Mesenchymal stem cell (in vitro differentiated cells and primary cell): ENCODE results near the gene C1orf167.

ENCODE experiments used
- DNase-seq: peaks from one replicate; pipeline ENCODE4 v3.0.0-alpha.2; 2013
- H2AFZ ChIP-seq: one replicate; pipeline ENCODE4 v1.6.1; 2013; ENCODE audit warnings: low read depth, mild to moderate bottlenecking, control low read depth, inconsistent platforms, low read length, moderate library complexity
- H2AK5ac ChIP-seq: 2 replicates; pipeline ENCODE4 v1.6.1; 2013; ENCODE audit warnings: low read length, moderate library complexity, mild to moderate bottlenecking, inconsistent platforms; ENCODE audit not compliant: severe bottlenecking
- H2BK120ac ChIP-seq: one replicate; pipeline ENCODE4 v1.6.1; 2013; ENCODE audit warnings: low read depth, mild to moderate bottlenecking, inconsistent platforms, low read length, moderate library complexity
- H2BK12ac ChIP-seq, 2 experiments: one replicate each; pipeline ENCODE4 v1.6.1; 2013; ENCODE audit warnings: inconsistent platforms in 2 of 2, low read length in 2 of 2, mild to moderate bottlenecking in 2 of 2, moderate library complexity in 2 of 2, control low read depth in 1 of 2
- H2BK15ac ChIP-seq: one replicate; pipeline ENCODE4 v1.6.1; 2013; ENCODE audit warnings: mild to moderate bottlenecking, low read depth, inconsistent platforms; ENCODE audit not compliant: poor library complexity, severe bottlenecking
- H2BK5ac ChIP-seq: 2 replicates; pipeline ENCODE4 v1.6.1; 2013; ENCODE audit warnings: low read depth, mild to moderate bottlenecking, low read length, control low read depth, inconsistent platforms; ENCODE audit not compliant: poor library complexity, severe bottlenecking
- H3K14ac ChIP-seq, 2 experiments: one replicate each; pipeline ENCODE4 v1.6.1; 2013; ENCODE audit warnings: inconsistent platforms in 2 of 2, low read length in 2 of 2, control low read depth in 1 of 2, mild to moderate bottlenecking in 1 of 2, moderate library complexity in 1 of 2
- H3K18ac ChIP-seq, 2 experiments: one replicate each; pipeline ENCODE4 v1.6.1; 2013; ENCODE audit warnings: inconsistent platforms in 2 of 2, low read length in 2 of 2, control low read depth in 1 of 2, low read depth in 1 of 2, mild to moderate bottlenecking in 1 of 2
- H3K23ac ChIP-seq, 2 experiments: one replicate each; pipeline ENCODE4 v1.6.1; 2013; ENCODE audit warnings: inconsistent platforms in 2 of 2, low read length in 2 of 2, mild to moderate bottlenecking in 2 of 2, moderate library complexity in 2 of 2, control low read depth in 1 of 2
- H3K27ac ChIP-seq: 2 replicates; pipeline ENCODE4 v1.5.1; 2013; ENCODE audit warnings: mild to moderate bottlenecking, moderate library complexity, low read length, control low read depth, inconsistent platforms; ENCODE audit not compliant: poor library complexity, severe bottlenecking
- H3K27me3 ChIP-seq, 2 experiments: 2 replicates each; pipeline versions ENCODE4 v1.6.1 to v1.7.0; 2013; ENCODE audit warnings: low read length in 2 of 2, mild to moderate bottlenecking in 2 of 2, moderate library complexity in 2 of 2, control low read depth in 1 of 2, inconsistent platforms in 1 of 2; ENCODE audit not compliant: control insufficient read depth in 1 of 2, insufficient read depth in 1 of 2
- H3K36me3 ChIP-seq, 2 experiments: 2 replicates each; pipeline versions ENCODE4 v1.6.1 to v1.7.0; 2013; ENCODE audit warnings: low read length in 2 of 2, control low read depth in 1 of 2, inconsistent platforms in 1 of 2, low read depth in 1 of 2, mild to moderate bottlenecking in 1 of 2; ENCODE audit not compliant: insufficient read depth in 2 of 2, control insufficient read depth in 1 of 2
- H3K4ac ChIP-seq, 2 experiments: one replicate each; pipeline ENCODE4 v1.6.1; 2013; ENCODE audit warnings: inconsistent platforms in 2 of 2, low read length in 2 of 2, mild to moderate bottlenecking in 2 of 2, moderate library complexity in 2 of 2, control low read depth in 1 of 2, low read depth in 1 of 2
- H3K4me1 ChIP-seq: 2 replicates; pipeline ENCODE4 v1.6.1; 2013; ENCODE audit warnings: low read depth, low read length, control low read depth; ENCODE audit not compliant: control insufficient read depth, insufficient read depth
- H3K4me2 ChIP-seq: 2 replicates; pipeline ENCODE4 v1.6.1; 2013; ENCODE audit warnings: low read length, mild to moderate bottlenecking, inconsistent platforms; ENCODE audit not compliant: poor library complexity, severe bottlenecking
- H3K4me3 ChIP-seq, 2 experiments: 2 replicates each; pipeline versions ENCODE4 v1.5.1 to v1.7.0; 2013; ENCODE audit warnings: low read length in 2 of 2, mild to moderate bottlenecking in 2 of 2, control low read depth in 1 of 2, low read depth in 1 of 2; ENCODE audit not compliant: insufficient read depth in 1 of 2
- H3K79me1 ChIP-seq: replicated peaks from 2 replicates; pipeline ENCODE4 v1.6.1; 2013; ENCODE audit warnings: mild to moderate bottlenecking, control low read depth, low read length, inconsistent platforms; ENCODE audit not compliant: poor library complexity, severe bottlenecking
- H3K9ac ChIP-seq: 2 replicates; pipeline ENCODE4 v1.7.0; 2013; ENCODE audit warnings: mild to moderate bottlenecking, low read length, moderate library complexity
- H3K9me3 ChIP-seq: 2 replicates; pipeline ENCODE4 v1.7.0; 2013; ENCODE audit warnings: mild to moderate bottlenecking, low read length; ENCODE audit not compliant: control insufficient read depth
- H4K8ac ChIP-seq: one replicate; pipeline ENCODE4 v1.6.1; 2013; ENCODE audit warnings: inconsistent platforms, mild to moderate bottlenecking, low read length, moderate library complexity
- H4K91ac ChIP-seq: one replicate; pipeline ENCODE4 v1.6.1; 2013; ENCODE audit warnings: mild to moderate bottlenecking, low read length, inconsistent platforms
- WGBS: methylation state at CpG from one replicate; pipeline ENCODE4 v1.1.7; 2013; ENCODE audit warnings: mixed read lengths; 5-methylcytosine and 5-hydroxymethylcytosine counted together

Gene C1orf167

DNA sequence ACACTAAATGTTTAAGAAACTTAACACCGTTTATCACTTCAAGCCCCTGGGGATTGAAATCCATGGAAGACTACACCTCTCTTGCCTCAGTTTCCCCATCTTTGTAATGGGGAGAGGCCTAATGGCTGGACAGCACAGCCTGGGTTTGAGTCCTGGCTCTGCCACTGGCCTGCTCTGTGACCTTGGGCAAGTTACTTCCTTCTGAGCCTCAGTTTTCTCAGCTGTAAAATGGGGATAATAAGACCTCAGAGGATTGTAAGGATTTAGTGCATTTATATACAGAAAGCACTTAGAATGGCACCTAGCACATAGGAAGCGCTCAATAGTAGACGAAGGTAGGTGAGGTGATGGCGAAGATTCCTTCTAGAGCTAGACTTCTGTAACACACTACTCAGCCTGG, 20.5 kb upstream of the C1orf167 start:
- Histone ChIP-seq H2BK120ac (no peak overlapping the region), H3K14ac (no peak overlapping the region), H2BK5ac (no peak overlapping the region), H3K79me1 (peaks cover 29% of the 10 kb centered on the region), H3K36me3 (peaks cover 4 to 10% of the 10 kb centered on the region in 2 experiments), H3K4me3 (no peak overlapping the region), H4K8ac (no peak overlapping the region), H3K4me1 (peaks cover 5% of the 10 kb centered on the region), H3K18ac (no peak overlapping the region), H3K9ac (no peak overlapping the region), H3K27ac (no peak overlapping the region), H3K4me2 (no peak overlapping the region), H2BK12ac (no peak overlapping the region), H2AFZ (no peak overlapping the region), H3K9me3 (no peaks in the 10 kb centered on the region), H3K4ac (no peak overlapping the region), H3K27me3 (no peaks in the 10 kb centered on the region), H4K91ac (no peak overlapping the region), H2AK5ac (no peak overlapping the region), H3K23ac (no peak overlapping the region), H2BK15ac (no peak overlapping the region)
- WGBS, result 85% methylated on average over 4 of the region's 4 CpGs
- DNase-seq, result no peak

- Histone ChIP-seq H3K27ac (no peak overlapping the region), H3K23ac (no peak overlapping the region), H4K8ac (no peak overlapping the region), H3K36me3 (peaks cover 4 to 10% of the 10 kb centered on the region in 2 experiments), H2BK12ac (no peak overlapping the region), H3K4me2 (no peak overlapping the region), H4K91ac (no peak overlapping the region), H2AK5ac (no peak overlapping the region), H2BK15ac (no peak overlapping the region), H3K4ac (no peak overlapping the region), H3K79me1 (peaks cover 29% of the 10 kb centered on the region), H3K4me3 (no peak overlapping the region), H3K4me1 (peaks cover 5% of the 10 kb centered on the region), H2BK5ac (no peak overlapping the region), H3K9me3 (no peaks in the 10 kb centered on the region), H3K14ac (no peak overlapping the region), H3K9ac (no peak overlapping the region), H2AFZ (no peak overlapping the region), H3K27me3 (no peaks in the 10 kb centered on the region), H3K18ac (no peak overlapping the region), H2BK120ac (no peak overlapping the region)
- 86% methylated on average over 4 of the region's 5 CpGs for WGBS
- DNase-seq, result no peak
Observed at GRCh38 chr1:11741919-11742558, 20.0 kb upstream of the C1orf167 start.

GRCh38 chr1:11744287-11744686, 17.7 kb upstream of the C1orf167 start:
- no peak overlapping the region for H3K4me3 ChIP-seq
- H3K79me1 ChIP-seq, result peaks cover 22% of the 10 kb centered on the region
- no peak overlapping the region for H3K27ac ChIP-seq
- no peak for DNase-seq
- H2BK12ac ChIP-seq, result no peak overlapping the region
- no peak overlapping the region for H2BK5ac ChIP-seq
- H3K9ac ChIP-seq, result no peak overlapping the region
- no peak overlapping the region for H2AFZ ChIP-seq
- H2BK15ac ChIP-seq, result no peak overlapping the region
- H3K9me3 ChIP-seq, result no peaks in the 10 kb centered on the region
- H2AK5ac ChIP-seq, result no peak overlapping the region
- H3K36me3 ChIP-seq, result peaks cover 7 to 33% of the 10 kb centered on the region in 2 experiments
- H3K14ac ChIP-seq, result no peak overlapping the region
- H4K91ac ChIP-seq, result no peak overlapping the region
- no peaks in the 10 kb centered on the region for H3K27me3 ChIP-seq
- no peak overlapping the region for H3K4me2 ChIP-seq
- H3K18ac ChIP-seq, result no peak overlapping the region
- peak overlapping the region; percentile 14 for H4K8ac ChIP-seq
- H3K4ac ChIP-seq, result no peak overlapping the region
- H3K4me1 ChIP-seq, result peaks cover 3% of the 10 kb centered on the region
- no peak overlapping the region for H2BK120ac ChIP-seq
- WGBS, result 91% methylated on average over 9 of the region's 9 CpGs
- H3K23ac ChIP-seq, result no peak overlapping the region

- H3K9ac ChIP-seq, result no peak overlapping the region
- 87% methylated on average over 5 of the region's 6 CpGs for WGBS
- H4K8ac ChIP-seq, result no peak overlapping the region
- H3K4ac ChIP-seq, result no peak overlapping the region
- no peak for DNase-seq
- H3K79me1 ChIP-seq, result peaks cover 12% of the 10 kb centered on the region
- no peak overlapping the region for H3K27ac ChIP-seq
- H3K27me3 ChIP-seq, result no peaks in the 10 kb centered on the region
- H3K14ac ChIP-seq, result no peak overlapping the region
- H3K23ac ChIP-seq, result no peak overlapping the region
- H2BK15ac ChIP-seq, result no peak overlapping the region
- H3K9me3 ChIP-seq, result no peaks in the 10 kb centered on the region
- H3K4me3 ChIP-seq, result no peak overlapping the region
- H2BK120ac ChIP-seq, result no peak overlapping the region
- H3K18ac ChIP-seq, result no peak overlapping the region
- no peak overlapping the region for H4K91ac ChIP-seq
- H2AFZ ChIP-seq, result no peak overlapping the region
- H3K36me3 ChIP-seq, result peaks cover 25 to 49% of the 10 kb centered on the region in 2 experiments
- no peak overlapping the region for H2BK12ac ChIP-seq
- peaks cover 3% of the 10 kb centered on the region for H3K4me1 ChIP-seq
- H2AK5ac ChIP-seq, result no peak overlapping the region
- H3K4me2 ChIP-seq, result no peak overlapping the region
- no peak overlapping the region for H2BK5ac ChIP-seq
Observed at GRCh38 chr1:11746092-11746491, 15.9 kb upstream of the C1orf167 start.
